Endothelial cell of umbilical vein (primary cell): Measurements from ENCODE around the gene SH3PXD2A. TPM values are rescaled to one million over a fixed set of nuclear protein-coding genes. Genes with fewer than 3 reads are reported as not detected.

Source experiments
- BruUV-seq: library from RNA; stranded (reverse); fragments of 400-500 nt; replicated peaks from 2 replicates; lab custom pipeline; 2021; lab: Mats Ljungman, UMichigan
- CTCF ChIA-PET: fragments of 300-600, 350-600 bp; sonication (Branson Sonifier 250); formaldehyde crosslinking; loops from one replicate; lab custom pipeline; 2021; ENCODE audit warnings: antibody characterized with exemption, inconsistent platforms; lab: Charles Lee
- POLR2A ChIA-PET: fragments of 300-600, 350-600 bp; sonication (Branson Sonifier 250); formaldehyde crosslinking; loops from one replicate; lab custom pipeline; 2021; ENCODE audit warnings: antibody characterized with exemption, inconsistent platforms; lab: Charles Lee
- DNase-seq: peaks from one replicate; pipeline ENCODE4 v3.0.0-alpha.2; 2011; ENCODE audit warnings: low read depth, low spot score
- FAIRE-seq: peaks from 2 replicates; lab custom pipeline; 2011; peaks lifted over from hg19 to GRCh38; lab: Jason Lieb, UNC
- H2AFZ ChIP-seq: 2 replicates; pipeline ENCODE4 v1.6.0; 2012; ENCODE audit warnings: low read depth, low read length, control low read depth, inconsistent platforms
- H3K27ac ChIP-seq: 2 replicates; pipeline ENCODE4 v1.5.1; 2011; ENCODE audit warnings: low read depth, mild to moderate bottlenecking, control low read depth, low read length, moderate library complexity; ENCODE audit not compliant: insufficient read depth
- H3K27me3 ChIP-seq, 2 experiments: 2 replicates each; pipeline versions ENCODE4 v1.6.0 to v1.6.1; 2011; ENCODE audit warnings: low read length in 2 of 2, mixed read lengths in 1 of 2; ENCODE audit not compliant: control insufficient read depth in 2 of 2, insufficient read depth in 2 of 2
- H3K36me3 ChIP-seq, 2 experiments: 2 replicates in 1 of 2; 3 replicates in 1 of 2; pipeline ENCODE4 v1.5.1; 2011; ENCODE audit warnings: low read length in 2 of 2, mild to moderate bottlenecking in 1 of 2, moderate library complexity in 1 of 2; ENCODE audit not compliant: control insufficient read depth in 2 of 2, insufficient read depth in 2 of 2; ENCODE audit errors: extremely low read depth in 1 of 2
- H3K4me1 ChIP-seq: 3 replicates; pipeline ENCODE4 v1.5.1; 2011; ENCODE audit warnings: mild to moderate bottlenecking, low read length; ENCODE audit not compliant: control insufficient read depth, insufficient read depth; ENCODE audit errors: extremely low read depth
- H3K4me2 ChIP-seq: 2 replicates; pipeline ENCODE4 v1.6.1; 2011; ENCODE audit warnings: low read length, control low read depth, mixed read lengths; ENCODE audit not compliant: insufficient read depth
- H3K4me3 ChIP-seq, 3 experiments: fragments of 200-600 bp in 1 of 3; sonication (generic), shearing (Covaris generic) in 1 of 3; replicated peaks in 1 of 3; 2 replicates each; pipeline ENCODE4 v1.5.1; 2011 to 2016; ENCODE audit warnings: control low read depth in 3 of 3, low read length in 3 of 3, mild to moderate bottlenecking in 2 of 3, inconsistent platforms in 1 of 3, low read depth in 1 of 3, moderate library complexity in 1 of 3; ENCODE audit not compliant: insufficient read depth in 1 of 3
- H3K79me2 ChIP-seq: 2 replicates; pipeline ENCODE4 v1.6.0; 2012; ENCODE audit warnings: low read length, inconsistent platforms; ENCODE audit not compliant: control insufficient read depth, insufficient read depth
- H3K9ac ChIP-seq: replicated peaks from 2 replicates; pipeline ENCODE3; 2011; ENCODE audit warnings: low read length, control low read depth; ENCODE audit not compliant: insufficient read depth; ENCODE audit errors: extremely low read depth
- H3K9me1 ChIP-seq: replicated peaks from 3 replicates; pipeline ENCODE4 v1.6.0; 2011; ENCODE audit warnings: mild to moderate bottlenecking, low read length; ENCODE audit not compliant: control insufficient read depth, insufficient read depth; ENCODE audit errors: extremely low read depth
- H3K9me3 ChIP-seq: replicated peaks from 2 replicates; pipeline ENCODE4 v1.5.1; 2012; ENCODE audit warnings: low read length, inconsistent platforms; ENCODE audit not compliant: control insufficient read depth, insufficient read depth
- H4K20me1 ChIP-seq: replicated peaks from 2 replicates; pipeline ENCODE3; 2011; ENCODE audit warnings: mild to moderate bottlenecking, low read length; ENCODE audit not compliant: control insufficient read depth, insufficient read depth; ENCODE audit errors: extremely low read depth
- CTCF ChIP-seq, 2 donors: IDR thresholded peaks; 1 replicate in 1 of 2; 2 replicates in 1 of 2; pipeline ENCODE4 v1.5.1; 2011; ENCODE audit warnings: low read length in 2 of 2, mild to moderate bottlenecking in 2 of 2, moderate library complexity in 2 of 2, control low read depth in 1 of 2, inconsistent platforms in 1 of 2, low read depth in 1 of 2; ENCODE audit not compliant: insufficient read depth in 1 of 2; ENCODE audit errors: extremely low read depth in 1 of 2
- EZH2 ChIP-seq: IDR thresholded peaks from 2 replicates; pipeline ENCODE4 v1.6.1; 2012; ENCODE audit warnings: borderline replicate concordance, low read depth, mild to moderate bottlenecking, moderate library complexity, low read length, inconsistent platforms; ENCODE audit not compliant: severe bottlenecking
- FOS ChIP-seq: IDR thresholded peaks from 2 replicates; pipeline ENCODE4 v1.6.1; 2011; ENCODE audit warnings: mild to moderate bottlenecking, low read length, moderate library complexity, borderline replicate concordance; ENCODE audit not compliant: insufficient read depth
- MAX ChIP-seq: IDR thresholded peaks from 2 replicates; pipeline ENCODE4 v1.6.1; 2011; ENCODE audit not compliant: insufficient read depth, insufficient read length
- MYC ChIP-seq: IDR thresholded peaks from one replicate; pipeline ENCODE4 v1.6.1; 2011; ENCODE audit warnings: mild to moderate bottlenecking, low read depth, low read length
- POLR2AphosphoS5 ChIP-seq: IDR thresholded peaks from 2 replicates; pipeline ENCODE4 v1.6.1; 2012; ENCODE audit warnings: low read depth, mild to moderate bottlenecking, control low read depth, low read length, moderate library complexity; ENCODE audit not compliant: insufficient read depth
- dilution Hi-C: fragments of 300-500 bp; cut with MboI; formaldehyde crosslinking; loops from one replicate; pipeline ENCODE4 v1.15.0; 2019; ENCODE audit warnings: low sequenced_read_pairs; ENCODE audit not compliant: extremely low pct_ligation_motif_present
- intact Hi-C: fragments of 100-400 bp; cut with micrococcal nuclease; formaldehyde crosslinking; loops from one replicate; pipeline ENCODE4 v1.10.0; 2022
- polyA plus RNA-seq, 4 experiments: library from polyadenylated mRNA; depleted of rRNA in 3 of 4; stranded (reverse) in 3 of 4; unstranded in 1 of 4; fragments of >200 nt; gene quantifications; 2 replicates each; pipeline versions ENCODE4 v1.2.1 to v1.2.3, GENCODE V29; 2011 to 2012; ENCODE audit warnings: missing spikeins in 1 of 4
- total RNA-seq: library from RNA; stranded (reverse); gene quantifications from 2 replicates; pipeline ENCODE4 v1.2.3, GENCODE V29; 2021

Gene SH3PXD2A
- total and polyA plus RNA-seq, 2 donors (not counting 3 experiments of a cell fraction or from before 2014, with no cell fraction given), result 1.4 to 5.1 TPM

- DNase-seq (no peak), FAIRE-seq (no peak)
- Histone ChIP-seq H3K36me3 (no peaks in the 10 kb centered on the region), H3K9ac (no peak overlapping the region), H3K4me1 (no peaks in the 10 kb centered on the region), H3K4me3 (peak overlapping the region in 2 of 3 experiments; percentile 15 to 18), H3K9me1 (no peaks in the 10 kb centered on the region), H3K9me3 (no peaks in the 10 kb centered on the region), H3K27me3 (peaks cover 11 to 26% of the 10 kb centered on the region in 2 experiments), H3K79me2 (no peaks in the 10 kb centered on the region), H2AFZ (peak overlapping the region; percentile 8), H3K4me2 (peak overlapping the region; percentile 35), H3K27ac (no peak overlapping the region), H4K20me1 (no peaks in the 10 kb centered on the region)
- POLR2A ChIA-PET, result no interaction called here
- TF ChIP-seq EZH2 (peak; percentile 32), CTCF (IDR thresholded peaks at IDR 0.05; ENCODE audit: extremely low read depth in 1 of 2, insufficient read depth in 1 of 2, low read depth in 1 of 2, low read length in 2 of 2) (no peak), MAX (no peak), MYC (no peak), FOS (no peak), POLR2AphosphoS5 (no peak)
- dilution Hi-C loops, result no loop called here
- CTCF ChIA-PET, result interaction anchor here (0.6 to 0.8 kb wide), 2 partner anchors 8 to 356 kb away, joined by 4 to 6 read pairs; no protein-coding TSS in a partner anchor
- no TSS peak for BruUV-seq
- intact Hi-C loops, result loop anchor here (5.0 kb wide), 1 partner anchor 82 kb away; no protein-coding TSS in a partner anchor
These were observed 271.0 kb downstream of the SH3PXD2A start for GRCh38 chr10:103584216-103585010.
